HEK293 (cell line): ENCODE measurements around the gene ARHGAP45.

Source experiments
- CTCF ChIA-PET: fragments of 350-600 bp; formaldehyde crosslinking; extraction: SDS; loops from one replicate; lab custom pipeline; 2021; ENCODE audit warnings: antibody characterized with exemption; lab: Yijun Ruan, JAX
- POLR2A ChIA-PET: fragments of 300-600 bp; formaldehyde crosslinking; extraction: SDS; loops from one replicate; lab custom pipeline; 2020; ENCODE audit warnings: antibody characterized with exemption, inconsistent platforms; lab: Yijun Ruan, JAX
- H3K27ac ChIP-seq: fragments of 200-500 bp; sonication (Bioruptor generic); 2 replicates; pipeline ENCODE4 v1.5.1; 2014; ENCODE audit warnings: low read depth, low read length, control low read depth, inconsistent platforms; ENCODE audit errors: extremely low read depth
- H3K36me3 ChIP-seq, 2 experiments: fragments of 200-500 bp in 1 of 2; sonication (Bioruptor generic) in 1 of 2; 1 replicate in 1 of 2; 2 replicates in 1 of 2; pipeline ENCODE4 v1.5.1; 2014 to 2017; ENCODE audit warnings: inconsistent platforms in 2 of 2, low read length in 2 of 2; ENCODE audit not compliant: control insufficient read depth in 2 of 2, insufficient read depth in 1 of 2
- H3K4me1 ChIP-seq: fragments of 200-500 bp; sonication (Bioruptor generic); 2 replicates; pipeline ENCODE4 v1.5.1; 2014; ENCODE audit warnings: mild to moderate bottlenecking, low read length, inconsistent platforms; ENCODE audit not compliant: control insufficient read depth, insufficient read depth
- H3K4me3 ChIP-seq: 2 replicates; pipeline ENCODE4 v1.5.1; 2011; ENCODE audit warnings: low read depth, mild to moderate bottlenecking, control low read depth, low read length, moderate library complexity
- H3K9me3 ChIP-seq: fragments of 200-500 bp; sonication (Bioruptor generic); 2 replicates; pipeline ENCODE4 v1.5.1; 2014; ENCODE audit warnings: low read depth, low read length, inconsistent platforms; ENCODE audit not compliant: control insufficient read depth, insufficient read depth
- HIC1 ChIP-seq: fragments of 450-650 bp; formaldehyde crosslinking; IDR thresholded peaks from 2 replicates; pipeline ENCODE4 v1.5.1; 2016; ENCODE audit warnings: missing biosample characterization, missing genetic modification characterization
- IKZF3 ChIP-seq: fragments of 450-650 bp; IDR thresholded peaks from 2 replicates; pipeline ENCODE4 v1.5.0; 2018; ENCODE audit warnings: missing biosample characterization, mild to moderate bottlenecking, missing genetic modification characterization, moderate library complexity
- KLF8 ChIP-seq: fragments of 450-650 bp; formaldehyde crosslinking; IDR thresholded peaks from 2 replicates; pipeline ENCODE4 v1.5.1; 2016; ENCODE audit warnings: missing biosample characterization, missing genetic modification characterization
- MZF1 ChIP-seq: fragments of 450-650 bp; formaldehyde crosslinking; IDR thresholded peaks from 2 replicates; pipeline ENCODE4 v1.5.1; 2017; ENCODE audit warnings: missing biosample characterization, missing genetic modification characterization, borderline replicate concordance
- SCRT1 ChIP-seq: fragments of 450-650 bp; formaldehyde crosslinking; IDR thresholded peaks from 2 replicates; pipeline ENCODE4 v1.5.1; 2016; ENCODE audit warnings: missing biosample characterization, missing genetic modification characterization, borderline replicate concordance
- SCRT2 ChIP-seq: fragments of 450-650 bp; formaldehyde crosslinking; IDR thresholded peaks from 2 replicates; pipeline ENCODE4 v1.5.1; 2016; ENCODE audit warnings: missing biosample characterization, missing genetic modification characterization
- SP3 ChIP-seq: fragments of 450-650 bp; formaldehyde crosslinking; IDR thresholded peaks from 2 replicates; pipeline ENCODE4 v1.5.1; 2016; ENCODE audit warnings: missing biosample characterization, missing genetic modification characterization
- ZBTB6 ChIP-seq: fragments of 450-650 bp; formaldehyde crosslinking; IDR thresholded peaks from 2 replicates; pipeline ENCODE4 v1.5.1; 2017; ENCODE audit warnings: missing biosample characterization, missing genetic modification characterization
- ZFP3 ChIP-seq: fragments of 450-650 bp; formaldehyde crosslinking; IDR thresholded peaks from 2 replicates; pipeline ENCODE4 v1.5.1; 2016; ENCODE audit warnings: low read depth, missing biosample characterization, missing genetic modification characterization
- ZFP41 ChIP-seq: fragments of 450-650 bp; formaldehyde crosslinking; IDR thresholded peaks from 2 replicates; pipeline ENCODE4 v1.5.1; 2016; ENCODE audit warnings: missing biosample characterization, missing genetic modification characterization, borderline replicate concordance
- ZFP69B ChIP-seq: fragments of 450-650 bp; formaldehyde crosslinking; IDR thresholded peaks from 2 replicates; pipeline ENCODE4 v1.5.1; 2016; ENCODE audit warnings: missing biosample characterization, missing genetic modification characterization
- ZNF155 ChIP-seq: fragments of 450-650 bp; formaldehyde crosslinking; IDR thresholded peaks from 2 replicates; pipeline ENCODE4 v1.5.1; 2016; ENCODE audit warnings: missing biosample characterization, missing genetic modification characterization
- ZNF239 ChIP-seq: fragments of 450-650 bp; formaldehyde crosslinking; IDR thresholded peaks from 2 replicates; pipeline ENCODE4 v1.5.1; 2016; ENCODE audit warnings: missing biosample characterization, missing genetic modification characterization
- ZNF561 ChIP-seq: fragments of 450-650 bp; IDR thresholded peaks from 2 replicates; pipeline ENCODE4 v1.5.1; 2018; ENCODE audit warnings: missing biosample characterization, missing genetic modification characterization, borderline replicate concordance
- ZNF621 ChIP-seq: fragments of 450-650 bp; formaldehyde crosslinking; IDR thresholded peaks from 2 replicates; pipeline ENCODE4 v1.5.1; 2017; ENCODE audit warnings: missing biosample characterization, missing genetic modification characterization
- ZNF692 ChIP-seq: fragments of 450-650 bp; formaldehyde crosslinking; IDR thresholded peaks from 2 replicates; pipeline ENCODE4 v1.5.1; 2016; ENCODE audit warnings: missing biosample characterization, missing genetic modification characterization

ARHGAP45 gene

GRCh38 chr19:1037621-1038064 is 29.3 kb upstream of the ARHGAP45 start:
- CTCF ChIA-PET = interaction anchor here (0.6 to 1.3 kb wide), 2 partner anchors 36 to 177 kb away, joined by 3 read pairs; no protein-coding TSS in a partner anchor
- TF ChIP-seq MZF1 = no peak
- TF ChIP-seq ZNF155 (tag by site-specific recombination) = no peak
- TF ChIP-seq HIC1 (tag by site-specific recombination) = 0 out of 2 replicates have a peak, but pooled peaks have one; percentile 13
- TF ChIP-seq KLF8 = 0 out of 2 replicates have a peak, but pooled peaks have one; percentile 19
- no peak for TF ChIP-seq SP3
- TF ChIP-seq, all 188 proteins: peak for 2
- Histone ChIP-seq H3K9me3 (no peaks in the 10 kb centered on the region), H3K4me1 (no peaks in the 10 kb centered on the region; the same call in 1 of the 2 replicates), H3K36me3 (peaks cover 0 to 15% of the 10 kb centered on the region in 2 experiments; a peak in 1 of 3 replicates), H3K27ac (no peak overlapping the region), H3K4me3 (no peak overlapping the region)
- POLR2A ChIA-PET = interaction anchor here (0.6 to 5.8 kb wide), 2 partner anchors 10 to 15 kb away, joined by 3 to 60 read pairs; partner anchors contain the start of gene CNN2

- Histone ChIP-seq H3K4me3 (no peak overlapping the region), H3K36me3 (peaks cover 0 to 16% of the 10 kb centered on the region in 2 experiments; a peak in 1 of 3 replicates), H3K4me1 (no peaks in the 10 kb centered on the region; the same call in 1 of the 2 replicates), H3K9me3 (no peaks in the 10 kb centered on the region), H3K27ac (no peak overlapping the region; the same call in 1 of the 2 replicates)
- ChIA-PET CTCF (interaction anchor here (0.6 to 1.4 kb wide), 3 partner anchors 10 to 186 kb away, joined by 3 to 4 read pairs (median 3); no protein-coding TSS in a partner anchor), POLR2A (interaction anchor here (0.6 to 5.8 kb wide), 11 partner anchors 12 to 230 kb away, joined by 3 to 60 read pairs (median 3); partner anchors contain the start of genes CIRBP, CNN2 and GPX4)
- TF ChIP-seq ZBTB6 (no peak), ZFP3 (peak; percentile 99), ZFP41 (no peak), ZNF692 (tag by site-specific recombination) (peak; percentile 61), ZNF621 (tag by site-specific recombination) (no peak), SCRT2 (tag by site-specific recombination) (peak; percentile 55; the same call in 1 of the 2 replicates), IKZF3 (tag by site-specific recombination) (peak; percentile 11; the same call in 1 of the 2 replicates), ZNF239 (tag by site-specific recombination) (no peak), ZNF561 (tag by site-specific recombination) (0 out of 2 replicates have a peak, but pooled peaks have one; percentile 2), ZFP69B (tag by site-specific recombination) (peak; percentile 82), SCRT1 (0 out of 2 replicates have a peak, but pooled peaks have one; percentile 23)
Observed at GRCh38 chr19:1038978-1039645, 27.9 kb upstream of the ARHGAP45 start.
